Amniotic stem cell (primary cell): Measurements from ENCODE around the gene SSTR3.

Experiments used
- DNase-seq: peaks from one replicate; lab custom pipeline; 2025; lab: John Stamatoyannopoulos, UW

Gene SSTR3

DNA sequence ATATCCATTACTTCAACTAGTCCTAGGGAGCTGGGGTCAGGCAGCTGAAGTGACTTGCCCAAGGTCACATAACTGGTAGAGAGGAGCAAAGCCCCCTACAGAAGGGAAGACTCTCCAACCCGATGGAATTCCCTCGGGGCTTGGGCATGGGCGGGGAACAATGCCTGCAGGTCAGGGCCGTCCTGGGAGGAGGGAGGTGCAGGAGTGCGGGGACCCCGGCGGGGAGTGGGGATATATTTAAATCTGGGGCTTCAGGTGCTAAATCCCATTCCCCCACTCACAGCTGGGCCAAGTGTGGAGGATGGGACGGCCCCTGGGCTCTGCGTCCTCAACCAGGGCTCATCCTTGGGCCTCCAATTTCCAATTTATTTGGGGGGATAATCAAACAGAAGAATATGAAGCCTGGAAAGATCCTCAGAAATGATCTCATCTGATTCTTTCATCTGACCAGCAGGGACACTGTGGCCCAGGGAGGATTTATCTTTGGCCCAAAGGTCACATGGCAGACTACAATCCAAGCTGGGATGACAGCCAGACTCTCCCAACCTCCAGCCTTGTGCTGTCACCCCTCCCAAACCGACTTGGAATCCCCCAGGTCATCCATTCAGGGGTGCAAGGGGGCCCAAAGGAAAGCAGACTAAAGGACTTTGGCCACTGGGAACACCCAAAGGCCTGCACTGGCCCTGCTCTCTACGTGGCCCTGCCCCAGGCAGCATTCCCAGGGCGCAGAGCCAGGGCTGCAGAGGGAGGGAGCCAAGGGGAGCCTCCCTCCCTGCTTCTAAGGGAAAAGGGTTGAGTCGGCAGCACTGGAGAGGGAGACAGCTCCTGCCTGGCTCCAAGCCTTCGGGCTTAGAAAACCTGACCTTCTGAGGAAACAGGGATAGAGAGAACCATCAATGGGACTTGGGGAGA, 15.5 kb downstream of the SSTR3 start:
- peak; percentile 36 for DNase-seq

DNA sequence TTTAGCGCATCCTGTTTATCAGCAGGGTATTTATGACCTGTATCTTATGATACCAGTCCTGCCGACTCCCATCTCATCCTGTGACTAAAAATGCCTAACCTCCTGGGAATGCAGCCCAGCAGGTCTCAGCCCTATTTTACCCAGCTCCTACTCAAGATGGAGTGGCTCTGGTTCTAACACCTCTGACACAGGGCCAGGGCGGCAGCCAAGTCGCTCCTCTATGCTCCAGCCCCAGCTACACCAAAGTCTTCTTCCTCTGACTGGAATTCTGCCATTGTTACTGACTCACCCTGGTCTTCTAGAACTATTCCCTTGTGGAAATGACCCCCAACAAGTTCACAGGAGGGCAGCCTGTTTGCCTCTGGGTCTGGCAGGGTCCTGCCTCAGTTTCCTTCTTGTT, 16.4 kb downstream of the SSTR3 start:
- DNase-seq, result no peak

DNA sequence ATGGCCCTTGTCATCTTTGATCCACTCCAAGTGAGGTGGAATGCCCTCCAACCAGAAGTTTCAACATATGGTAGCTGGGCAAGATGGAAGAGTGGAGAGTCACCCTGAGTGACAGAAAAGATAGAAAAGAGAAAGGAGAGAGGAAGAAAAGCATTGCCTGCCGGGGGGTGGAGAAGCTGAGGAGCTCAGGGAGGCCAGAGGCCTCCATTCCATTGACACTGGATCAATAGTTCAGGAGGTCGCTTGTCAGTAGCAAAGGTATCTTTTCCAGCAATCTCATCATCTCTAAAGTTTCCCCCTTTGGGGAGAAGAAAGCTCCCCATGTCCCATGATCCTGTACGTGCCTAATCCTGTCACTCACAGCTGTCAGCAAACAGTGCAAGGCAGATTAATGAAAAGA, 17.5 kb downstream of the SSTR3 start:
- no peak for DNase-seq

DNA sequence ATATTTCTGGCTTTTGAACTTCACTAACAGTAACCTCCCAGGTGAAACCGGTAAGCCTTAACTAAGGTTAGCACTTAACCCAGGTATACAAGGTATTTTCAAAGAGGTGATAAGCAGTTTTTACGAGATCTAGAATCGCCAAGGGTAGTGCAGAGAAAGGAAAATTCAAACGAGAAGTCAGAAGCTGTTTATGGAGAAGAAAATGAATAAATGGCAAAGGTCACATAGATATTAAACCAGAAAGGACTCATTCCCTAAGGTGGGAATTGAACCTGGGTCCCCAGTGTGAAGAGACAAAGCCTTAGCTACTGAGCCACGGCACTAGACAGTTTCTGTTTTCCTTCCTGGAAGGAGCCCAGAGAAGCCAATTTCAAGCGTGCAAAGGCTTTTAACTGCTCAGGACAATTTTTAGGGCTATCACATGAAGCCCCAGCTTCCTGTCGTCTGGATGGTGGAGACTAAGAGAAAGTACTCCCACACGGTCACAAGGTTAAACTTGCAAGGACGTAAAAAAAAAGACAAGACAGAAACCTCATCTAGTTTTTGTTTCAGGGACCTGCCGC, 18.6 kb downstream of the SSTR3 start:
- DNase-seq, result no peak

DNA sequence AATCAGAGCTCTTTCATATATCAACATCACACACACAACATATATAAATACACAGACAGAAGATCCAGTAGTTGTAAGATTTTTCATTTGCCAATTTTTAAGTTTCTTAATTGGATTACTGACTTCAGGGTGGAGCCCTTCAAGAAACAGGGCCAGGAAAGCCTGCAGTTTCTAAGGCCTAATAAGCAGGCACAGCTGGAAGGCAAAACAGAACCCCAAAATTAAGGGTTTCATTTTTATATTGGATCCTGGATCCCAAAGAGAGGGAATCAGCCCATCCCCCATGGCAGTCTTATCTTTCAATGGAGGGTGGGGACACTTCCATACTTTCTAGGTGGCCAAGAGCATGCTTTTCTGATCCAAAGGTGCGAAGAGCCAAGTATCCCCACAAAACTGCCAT, 19.5 kb downstream of the SSTR3 start:
- DNase-seq, result no peak

DNA sequence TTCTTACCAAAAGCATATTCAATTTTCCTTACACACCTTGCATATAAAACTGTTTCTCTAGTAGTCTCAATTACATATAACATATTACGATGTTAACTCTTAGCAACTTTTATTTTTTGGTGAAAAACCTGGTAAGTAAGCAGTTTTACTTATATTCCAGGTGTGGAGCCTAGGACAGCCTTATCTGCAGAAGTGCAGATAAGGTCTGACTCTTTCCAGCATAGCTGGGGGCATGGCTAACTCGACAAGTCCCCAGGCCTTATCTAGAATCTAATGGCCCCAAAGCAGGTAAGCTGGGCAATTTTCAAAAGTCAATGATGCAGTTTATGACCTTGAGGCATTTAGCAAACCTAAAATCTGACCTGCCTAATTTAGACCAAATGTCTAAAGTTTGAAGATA, 20.1 kb downstream of the SSTR3 start:
- no peak for DNase-seq

DNA sequence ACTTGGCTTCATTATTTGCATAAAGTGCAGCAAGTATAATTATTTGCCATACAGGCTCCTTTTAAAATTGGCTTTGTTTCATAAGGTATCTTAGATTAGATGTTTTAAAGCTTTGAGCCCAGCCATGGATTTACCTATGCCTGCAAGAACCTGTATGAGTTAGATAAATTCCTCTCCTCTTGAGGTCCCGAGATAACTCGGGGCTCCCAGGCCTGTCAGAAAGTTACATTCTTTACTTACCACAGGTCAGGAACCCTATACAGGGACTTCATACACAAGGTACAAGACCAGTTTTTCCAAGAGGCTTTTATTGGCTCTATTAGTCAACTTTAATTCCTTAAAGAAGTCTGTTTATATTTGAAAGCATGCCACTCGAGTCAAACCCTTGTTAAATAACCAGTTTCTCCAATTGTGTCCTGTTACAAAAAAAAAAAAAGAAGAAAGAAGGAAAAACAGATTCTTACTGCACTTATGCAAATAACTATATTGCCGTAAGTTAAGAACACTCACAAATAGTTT, 22.0 kb downstream of the SSTR3 start:
- DNase-seq, result no peak

DNA sequence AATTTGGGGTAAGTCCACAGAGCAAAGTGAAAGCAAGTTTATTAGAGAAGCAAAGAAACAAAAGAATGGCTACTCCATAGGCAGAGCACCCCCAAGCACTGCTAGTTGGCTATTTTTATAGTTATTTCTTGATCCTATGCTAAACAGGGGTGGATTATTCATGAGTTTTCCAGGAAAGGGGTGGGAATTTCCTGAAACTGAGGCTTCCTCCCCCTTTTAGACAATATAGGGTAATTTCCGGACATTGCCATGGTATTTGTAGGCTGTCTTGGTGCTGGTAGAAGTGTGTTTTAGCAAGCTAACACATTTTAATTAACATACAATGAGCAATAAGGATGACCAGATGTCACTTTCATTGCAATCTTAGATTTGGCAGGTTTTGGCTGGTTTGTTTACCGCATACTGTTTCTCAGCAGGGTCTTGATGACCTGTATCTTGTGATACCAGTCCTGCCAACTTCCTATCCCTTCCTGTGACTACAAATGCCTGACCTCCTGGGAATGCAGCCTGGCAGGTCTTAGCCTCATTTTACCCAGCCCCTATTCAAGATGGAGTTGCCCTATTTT, 23.3 kb downstream of the SSTR3 start:
- no peak for DNase-seq

DNA sequence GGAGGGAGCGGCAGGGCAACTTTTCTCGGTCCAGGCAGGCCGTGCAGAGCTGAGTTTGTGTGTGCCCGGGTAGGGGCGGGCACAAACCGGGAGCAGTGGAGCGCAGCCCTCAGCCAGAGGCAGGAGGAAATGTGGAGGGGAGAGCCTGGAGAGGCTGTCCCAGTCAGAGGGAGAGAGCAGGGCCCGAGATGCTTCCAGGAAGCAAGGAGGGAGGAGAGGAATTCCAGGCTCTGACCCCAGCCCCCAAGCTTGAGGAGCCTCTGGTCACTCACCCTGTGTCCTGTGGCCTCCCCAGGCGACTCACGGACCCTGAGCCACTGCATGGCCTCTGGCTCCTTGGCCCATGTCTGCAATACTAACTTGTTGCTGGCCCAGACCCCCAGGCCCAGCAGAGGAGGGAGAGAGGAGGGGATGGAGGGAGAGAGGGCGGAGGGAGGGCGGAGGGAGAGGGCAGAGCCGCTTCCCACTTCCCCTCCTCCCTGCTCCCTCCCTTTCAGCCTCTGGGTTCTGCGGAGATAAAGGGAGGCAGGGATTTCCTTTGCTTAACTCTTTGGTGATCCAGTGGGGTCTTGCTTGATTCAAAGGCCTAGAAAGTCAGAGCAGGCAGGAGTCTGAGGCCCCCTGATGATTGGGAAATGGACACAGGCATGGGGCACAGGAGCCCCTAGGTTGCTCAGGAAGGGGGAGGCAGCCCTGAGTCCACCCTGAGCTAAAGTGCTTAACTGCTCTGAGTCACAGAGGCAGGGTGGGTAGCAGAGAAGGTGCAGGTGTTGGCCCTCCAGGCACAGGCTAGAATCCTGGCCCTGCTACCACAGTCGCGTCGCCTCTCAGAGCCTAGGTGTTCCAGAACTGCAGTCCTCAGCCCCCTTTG, 24.2 kb downstream of the SSTR3 start, which contains the start of gene C1QTNF6:
Gene C1QTNF6 (minus strand): TSS at position 357 of the 871 bp plus-strand sequence. CDS start 34 bp downstream, at position 323.
- no peak for DNase-seq

DNA sequence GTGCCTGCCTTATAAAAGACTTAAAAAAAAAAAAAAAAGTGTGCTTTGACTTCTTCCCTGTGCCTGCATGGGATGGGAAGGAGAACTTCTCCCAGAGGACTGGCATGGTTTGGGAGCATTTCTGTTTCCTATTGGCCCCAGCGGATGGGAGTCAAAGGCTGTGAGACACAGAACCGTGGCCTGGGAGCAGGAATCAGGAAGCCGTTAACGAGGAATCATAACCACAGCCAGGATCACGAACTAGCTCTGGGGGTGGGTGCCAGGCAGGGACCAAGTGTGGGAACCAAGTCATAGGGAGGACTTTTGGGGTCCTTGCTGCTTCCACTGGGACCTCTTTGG, 24.8 kb downstream of the SSTR3 start:
- DNase-seq, result no peak

DNA sequence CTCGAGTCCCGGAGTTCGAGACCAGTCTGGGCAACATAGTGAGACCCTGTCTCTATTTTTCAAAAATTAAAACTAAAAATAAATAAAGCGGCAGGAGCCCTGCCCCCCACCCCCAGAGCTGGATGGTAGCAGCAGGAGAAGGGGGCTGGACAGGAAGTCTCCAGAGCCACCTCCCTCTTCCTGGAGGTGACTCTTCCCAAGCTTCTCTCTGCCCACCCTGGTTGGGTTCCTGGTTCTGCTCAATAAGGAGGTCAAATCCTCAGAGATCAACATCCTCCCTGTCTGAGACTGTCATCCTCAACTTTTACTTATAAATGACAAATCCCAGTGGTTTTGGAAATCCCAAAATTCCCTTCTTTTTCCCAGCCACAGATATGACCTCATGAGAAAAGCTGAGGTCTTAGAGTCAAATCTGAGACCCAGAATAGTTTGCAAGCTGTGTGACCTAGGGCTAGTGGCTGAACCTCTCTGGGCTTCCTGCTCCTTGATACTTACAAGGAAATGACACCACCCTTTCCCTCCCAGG, 25.2 kb downstream of the SSTR3 start:
- DNase-seq, result no peak

DNA sequence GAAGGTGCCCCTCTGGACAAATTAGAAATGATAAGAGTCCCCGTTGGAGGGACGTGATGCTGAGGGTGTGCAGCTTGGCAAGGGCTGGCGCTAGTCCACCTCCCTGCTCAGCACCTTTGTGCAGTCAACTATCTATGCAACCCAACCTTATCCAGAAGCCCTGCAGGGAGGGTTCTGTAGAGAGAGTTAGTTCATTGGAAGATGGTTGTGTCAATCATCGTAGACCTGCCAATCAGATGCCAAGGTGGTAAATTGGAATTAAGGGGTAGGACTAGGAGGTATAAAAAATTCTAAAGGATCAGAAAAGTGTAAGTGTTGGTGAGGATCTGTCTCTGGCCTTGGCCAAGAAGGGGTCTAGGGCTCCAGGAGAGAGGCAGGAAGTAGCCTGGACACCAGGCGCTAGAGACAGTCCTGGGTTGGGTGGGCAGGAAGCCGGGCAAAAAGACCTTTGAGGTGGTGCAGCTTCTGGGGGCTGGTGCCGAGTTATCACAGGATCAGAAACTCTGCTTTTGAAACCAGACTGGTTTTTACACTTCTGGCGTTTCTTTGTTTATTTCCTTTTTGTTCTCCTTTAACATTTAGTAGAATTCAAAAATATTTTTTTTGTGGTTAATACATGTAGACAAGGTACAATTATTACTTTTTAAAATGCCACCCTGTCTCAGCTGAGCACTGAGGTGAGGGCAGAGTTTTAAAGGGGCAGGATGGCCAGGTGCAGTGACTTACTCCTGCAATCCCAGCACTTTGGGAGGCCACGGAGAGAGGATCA, 25.9 kb downstream of the SSTR3 start:
- no peak for DNase-seq

DNA sequence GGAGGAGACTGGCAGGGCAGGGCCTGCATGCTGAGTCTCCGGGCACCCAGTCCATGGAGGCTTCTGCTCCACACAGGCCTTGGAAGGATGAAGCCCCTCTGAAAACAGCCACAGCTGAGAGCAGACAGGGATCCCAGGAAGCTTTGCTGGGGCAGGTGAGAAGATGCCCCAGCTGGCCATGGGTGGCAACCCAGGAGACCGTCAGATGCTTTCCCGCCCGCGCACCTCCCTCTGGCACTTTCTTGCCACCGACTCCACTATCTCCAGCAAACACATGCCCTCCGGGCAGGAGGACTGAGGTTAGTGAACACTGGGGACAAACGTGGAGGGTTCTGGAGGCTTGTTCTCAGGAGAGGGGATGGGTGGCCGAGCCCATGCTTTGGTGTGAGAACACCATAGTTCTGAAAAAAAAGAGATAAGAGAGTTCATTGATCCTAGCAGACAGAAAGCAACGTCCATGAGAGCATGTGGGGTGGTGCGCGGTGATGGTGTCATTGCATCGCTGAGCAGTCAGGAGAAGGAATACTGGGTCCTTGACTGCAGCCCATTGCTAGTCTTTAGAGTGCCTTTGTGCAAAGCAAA, 26.5 kb downstream of the SSTR3 start:
- DNase-seq, result no peak

DNA sequence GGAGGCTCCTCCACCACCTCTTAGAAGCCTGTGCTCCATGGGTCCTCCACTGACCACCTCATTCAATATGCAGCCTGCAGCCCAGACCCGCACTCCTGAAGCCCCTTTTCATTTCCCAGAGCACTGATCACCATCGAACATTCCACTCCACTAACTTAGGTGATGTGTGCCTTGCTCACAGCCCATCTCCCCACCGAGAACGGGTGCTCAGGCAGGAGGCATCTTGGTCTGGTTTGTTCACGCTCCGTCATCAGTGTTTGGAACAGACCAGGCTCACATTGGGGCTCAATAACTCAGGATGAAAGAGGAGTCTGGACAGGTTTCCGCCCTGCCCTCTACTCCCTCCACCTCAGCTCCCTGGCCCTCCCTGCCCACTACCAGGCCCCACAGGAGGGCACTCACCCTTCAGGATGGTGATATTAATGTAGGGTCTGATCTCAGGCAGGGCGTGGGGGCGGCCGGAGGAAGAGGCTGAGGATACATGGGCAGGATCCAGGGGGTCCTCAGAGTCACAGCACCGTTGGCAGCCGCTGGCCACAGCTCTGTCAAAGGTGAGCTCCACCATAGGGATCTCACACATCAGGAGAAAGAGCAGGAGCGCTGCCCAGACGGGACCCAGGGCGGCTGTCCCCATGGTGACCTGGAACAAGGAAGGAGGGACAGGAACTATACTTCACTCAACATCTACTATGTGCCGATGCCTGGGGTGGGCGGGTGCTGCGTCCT, 27.3 kb downstream of the SSTR3 start:
- DNase-seq, result no peak

DNA sequence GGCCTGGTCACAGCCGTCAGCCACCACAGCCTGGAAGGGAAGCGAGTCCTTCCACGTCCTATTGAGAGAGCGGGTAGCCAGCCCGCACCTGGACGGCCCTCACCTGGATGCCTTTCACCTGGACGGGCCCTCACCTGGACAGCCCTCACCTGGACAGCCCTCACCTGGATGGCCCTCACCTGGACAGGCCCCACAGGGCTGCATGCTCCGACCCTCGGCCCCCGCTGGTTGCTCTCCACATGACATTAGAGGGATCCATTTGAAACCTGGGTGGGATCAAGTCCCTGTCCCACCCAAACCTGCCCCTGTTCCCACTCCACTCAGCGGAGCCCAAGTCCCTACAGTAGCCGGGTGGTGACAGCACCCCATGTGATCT, 27.9 kb downstream of the SSTR3 start:
- DNase-seq, result no peak

DNA sequence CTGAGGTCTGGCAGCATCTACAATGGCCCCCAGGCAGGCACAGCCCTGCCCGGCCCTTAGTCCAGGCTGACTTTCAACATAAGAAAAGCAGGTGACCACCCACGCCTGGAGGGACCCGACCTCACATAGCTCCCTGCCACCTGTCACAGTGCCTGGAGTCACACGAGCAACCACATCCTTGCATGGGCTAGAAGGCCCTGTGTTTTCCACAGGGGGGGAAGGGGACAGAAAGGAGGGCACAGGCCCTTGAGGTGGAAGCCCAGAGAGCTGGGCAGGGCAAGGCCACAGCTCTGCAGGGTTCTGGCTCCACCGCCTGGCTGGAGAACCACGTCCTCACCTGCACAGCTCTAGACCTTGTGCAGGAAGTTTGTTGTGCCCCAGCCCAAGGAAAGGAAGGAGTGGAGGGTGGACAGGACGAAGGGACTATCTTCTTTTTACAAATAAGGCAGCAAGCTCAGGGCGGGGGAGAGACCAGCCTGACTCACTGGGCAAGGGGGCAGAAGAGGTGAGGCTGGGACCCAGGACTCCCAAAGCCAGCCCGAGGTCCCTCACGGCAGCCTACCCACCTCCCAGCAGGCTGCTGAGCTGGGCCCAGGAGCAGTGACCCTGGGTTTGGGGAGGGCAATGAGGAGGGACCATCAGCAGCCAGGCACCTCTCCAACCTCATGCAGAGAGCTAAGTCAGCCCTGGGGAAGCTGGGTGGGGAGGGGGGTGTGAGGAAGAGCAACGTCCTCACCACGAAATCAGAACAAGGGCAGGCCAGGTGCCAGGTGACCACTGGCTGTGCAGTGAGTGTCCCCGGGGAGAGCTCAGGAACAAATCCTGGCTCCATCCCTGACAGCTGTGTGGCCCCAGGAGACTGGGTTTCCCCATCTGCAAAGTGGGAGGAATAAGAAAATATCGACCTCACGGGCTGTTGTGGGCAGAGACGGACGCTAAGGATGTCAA, 28.6 kb downstream of the SSTR3 start:
- no peak for DNase-seq

DNA sequence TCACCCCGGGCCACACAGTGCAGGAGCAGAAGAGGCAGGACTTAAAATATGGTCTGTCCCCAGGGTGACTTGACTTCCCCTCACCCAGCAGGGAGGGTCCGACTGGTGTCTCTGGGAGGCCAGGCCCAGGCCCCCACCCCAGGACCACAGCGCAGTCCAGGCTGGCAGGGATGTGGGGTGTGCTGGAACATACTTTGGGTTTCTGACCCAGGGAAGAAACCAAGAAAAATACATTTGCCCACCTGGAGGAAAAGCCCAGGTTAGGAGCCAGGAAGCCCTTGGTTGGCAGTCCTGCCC, 29.4 kb downstream of the SSTR3 start:
- DNase-seq, result no peak

DNA sequence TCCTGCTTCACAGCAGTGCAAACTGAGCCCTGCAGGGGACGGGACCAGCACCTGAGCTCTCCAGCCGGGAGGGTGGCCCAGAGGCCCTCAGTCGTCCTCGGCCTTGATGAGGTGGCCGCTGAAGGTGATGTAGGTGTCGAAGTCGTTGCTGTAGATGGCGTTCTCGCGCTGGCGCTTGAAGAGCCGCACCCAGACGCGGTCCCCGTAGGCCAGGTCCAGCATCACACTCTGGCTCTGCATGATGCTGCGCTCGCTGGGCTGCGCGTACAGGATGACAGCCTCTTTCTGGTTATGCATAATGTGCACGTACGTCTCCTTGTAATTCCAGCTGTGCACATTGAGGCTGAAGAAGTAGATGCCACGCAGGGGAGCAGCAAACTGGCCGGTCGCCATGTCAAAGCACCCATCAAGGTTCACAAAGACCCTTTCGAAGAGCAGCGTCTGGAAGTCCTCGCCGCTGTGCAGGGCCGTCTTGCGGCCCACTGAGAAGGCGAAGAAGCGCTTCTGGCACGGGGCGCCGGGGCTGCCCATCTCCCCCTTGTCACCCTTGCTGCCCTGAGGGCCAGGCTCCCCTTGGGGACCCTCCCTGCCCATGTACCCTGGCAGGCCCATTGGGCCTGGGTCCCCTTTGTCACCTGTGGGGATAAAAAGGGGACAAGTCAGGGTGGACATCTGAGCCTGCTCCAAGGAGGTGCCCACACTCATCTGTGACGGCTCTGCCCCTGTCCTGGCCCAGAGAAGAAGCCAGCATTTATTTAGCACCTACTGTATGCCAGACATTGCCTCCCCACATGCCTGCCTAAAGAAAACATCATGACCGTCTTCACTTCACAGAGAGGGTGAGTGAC, 30.0 kb downstream of the SSTR3 start:
- no peak for DNase-seq
